Prostate gland (tissue), 2 donors: ENCODE measurements around the gene ATP6V0A4.
A peak's percentile ranks its signal among the peaks of the same experiment; 100 is the strongest.

Source experiments
- POLR2A ChIP-seq: fragments of 450-650 bp; IDR thresholded peaks from one replicate; pipeline ENCODE4 v1.6.1; 2016; ENCODE audit warnings: antibody characterized with exemption, mild to moderate bottlenecking
- POLR2AphosphoS5 ChIP-seq: sonication (generic); formaldehyde crosslinking; IDR thresholded peaks from one replicate; pipeline ENCODE4 v1.6.1; 2017; ENCODE audit warnings: antibody characterized with exemption
- TF ChIP-seq, protein P1 (sequence below), 4 experiments: fragments of 200-600 bp in 2 of 4; fragments of 450-650 bp in 2 of 4; sonication (generic) in 2 of 4; IDR thresholded peaks; 1 replicate in 3 of 4; 2 replicates in 1 of 4; pipeline ENCODE4 v1.5.1; 2016 to 2019; ENCODE audit warnings: antibody characterized with exemption in 4 of 4, mild to moderate bottlenecking in 2 of 4, moderate library complexity in 2 of 4

DNA sequence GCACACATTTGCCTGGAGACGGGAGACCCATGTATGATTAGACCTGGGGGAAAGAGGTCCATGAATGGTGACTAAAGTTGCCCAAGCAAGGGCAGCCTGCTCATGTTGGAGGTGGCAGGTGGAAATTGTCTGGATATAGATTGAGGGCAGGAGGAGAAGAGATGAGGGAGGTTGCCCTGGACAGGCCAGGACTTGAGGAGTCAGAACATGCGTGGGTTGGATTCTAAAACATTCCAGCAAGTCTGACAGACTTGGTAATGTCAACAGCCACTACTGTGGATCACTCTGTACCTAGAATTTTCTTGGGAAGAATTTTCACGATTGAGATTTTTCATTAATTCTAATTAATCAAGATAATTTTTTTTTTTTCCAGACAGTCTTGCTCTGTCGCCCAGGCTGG lies 77.7 kb downstream of the ATP6V0A4 start:
- TF ChIP-seq, protein P1, sequence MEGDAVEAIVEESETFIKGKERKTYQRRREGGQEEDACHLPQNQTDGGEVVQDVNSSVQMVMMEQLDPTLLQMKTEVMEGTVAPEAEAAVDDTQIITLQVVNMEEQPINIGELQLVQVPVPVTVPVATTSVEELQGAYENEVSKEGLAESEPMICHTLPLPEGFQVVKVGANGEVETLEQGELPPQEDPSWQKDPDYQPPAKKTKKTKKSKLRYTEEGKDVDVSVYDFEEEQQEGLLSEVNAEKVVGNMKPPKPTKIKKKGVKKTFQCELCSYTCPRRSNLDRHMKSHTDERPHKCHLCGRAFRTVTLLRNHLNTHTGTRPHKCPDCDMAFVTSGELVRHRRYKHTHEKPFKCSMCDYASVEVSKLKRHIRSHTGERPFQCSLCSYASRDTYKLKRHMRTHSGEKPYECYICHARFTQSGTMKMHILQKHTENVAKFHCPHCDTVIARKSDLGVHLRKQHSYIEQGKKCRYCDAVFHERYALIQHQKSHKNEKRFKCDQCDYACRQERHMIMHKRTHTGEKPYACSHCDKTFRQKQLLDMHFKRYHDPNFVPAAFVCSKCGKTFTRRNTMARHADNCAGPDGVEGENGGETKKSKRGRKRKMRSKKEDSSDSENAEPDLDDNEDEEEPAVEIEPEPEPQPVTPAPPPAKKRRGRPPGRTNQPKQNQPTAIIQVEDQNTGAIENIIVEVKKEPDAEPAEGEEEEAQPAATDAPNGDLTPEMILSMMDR (IDR thresholded peaks at IDR 0.05) = no peak
- TF ChIP-seq POLR2A (no peak), POLR2AphosphoS5 (peak; percentile 9)
